ENCODE measurements around the gene STAG1. TPM values are rescaled to one million over a fixed set of nuclear protein-coding genes. Genes with fewer than 3 reads are reported as not detected.
"Not testable (repeated sequence)": the region's sequence is repeated elsewhere in the genome, so short reads cannot be mapped to it uniquely, and the experiment has no call there.

STAG1 gene
- total RNA-seq, 1 experiment from 2014 or later, result 31.9 TPM

- Histone ChIP-seq H3K4me3 (no peak overlapping the region), H3K36me3 (peaks cover 3% of the 10 kb centered on the region), H3K9me3 (replicated peaks) (no peaks in the 10 kb centered on the region), H3K27me3 (replicated peaks) (no peaks in the 10 kb centered on the region), H3K27ac (no peak overlapping the region), H3K4me1 (replicated peaks) (no peaks in the 10 kb centered on the region)
- no peak for DNase-seq (ENCODE audit: low read depth in 1 of 2, low spot score in 2 of 2)
Measured at GRCh38 chr3:136567599-136568188, 184.5 kb downstream of the STAG1 start.

- not testable (repeated sequence) for H3K9me3 ChIP-seq (replicated peaks); H3K4me3 ChIP-seq; H3K27me3 ChIP-seq (replicated peaks); H3K36me3 ChIP-seq; H3K27ac ChIP-seq; DNase-seq (ENCODE audit: low read depth in 1 of 2, low spot score in 2 of 2); H3K4me1 ChIP-seq (replicated peaks)
Measured at GRCh38 chr3:136564962-136565361, 187.2 kb downstream of the STAG1 start.

GRCh38 chr3:136562026-136562425 is 190.2 kb downstream of the STAG1 start:
- Histone ChIP-seq H3K4me1 (replicated peaks) (no peaks in the 10 kb centered on the region), H3K9me3 (replicated peaks) (no peaks in the 10 kb centered on the region), H3K27ac (no peak overlapping the region), H3K36me3 (peaks cover 5% of the 10 kb centered on the region), H3K27me3 (replicated peaks) (no peaks in the 10 kb centered on the region), H3K4me3 (no peak overlapping the region)
- DNase-seq (ENCODE audit: low read depth in 1 of 2, low spot score in 2 of 2), result no peak

GRCh38 chr3:136559896-136560295 is 192.3 kb downstream of the STAG1 start:
- no peak overlapping the region for H3K4me3 ChIP-seq
- no peak for DNase-seq (ENCODE audit: low read depth in 1 of 2, low spot score in 2 of 2)
- peaks cover 2% of the 10 kb centered on the region; the same call in 1 of the 2 replicates for H3K36me3 ChIP-seq
- no peak overlapping the region for H3K27ac ChIP-seq
- no peaks in the 10 kb centered on the region for H3K4me1 ChIP-seq (replicated peaks)
- no peaks in the 10 kb centered on the region for H3K9me3 ChIP-seq (replicated peaks)
- no peaks in the 10 kb centered on the region for H3K27me3 ChIP-seq (replicated peaks)

- not testable (repeated sequence) for H3K4me3 ChIP-seq; H3K27me3 ChIP-seq (replicated peaks); H3K4me1 ChIP-seq (replicated peaks); DNase-seq (ENCODE audit: low read depth in 1 of 2, low spot score in 2 of 2); H3K9me3 ChIP-seq (replicated peaks); H3K27ac ChIP-seq; H3K36me3 ChIP-seq
Measured at GRCh38 chr3:136549461-136549860, 202.7 kb downstream of the STAG1 start.

- Histone ChIP-seq H3K27ac (no peak overlapping the region), H3K4me1 (replicated peaks) (no peaks in the 10 kb centered on the region; the same call in 1 of the 2 replicates), H3K36me3 (no peaks in the 10 kb centered on the region), H3K4me3 (no peak overlapping the region), H3K9me3 (replicated peaks) (no peaks in the 10 kb centered on the region), H3K27me3 (replicated peaks) (no peaks in the 10 kb centered on the region)
- DNase-seq (ENCODE audit: low read depth in 1 of 2, low spot score in 2 of 2), result no peak
Measured at GRCh38 chr3:136547293-136547692, 204.9 kb downstream of the STAG1 start.

GRCh38 chr3:136546720-136547119 is 205.5 kb downstream of the STAG1 start:
- Histone ChIP-seq H3K27me3 (replicated peaks) (no peaks in the 10 kb centered on the region), H3K36me3 (no peaks in the 10 kb centered on the region), H3K9me3 (replicated peaks) (no peaks in the 10 kb centered on the region), H3K4me1 (replicated peaks) (no peaks in the 10 kb centered on the region; the same call in 1 of the 2 replicates), H3K27ac (no peak overlapping the region), H3K4me3 (no peak overlapping the region)
- no peak for DNase-seq (ENCODE audit: low read depth in 1 of 2, low spot score in 2 of 2)

GRCh38 chr3:136545664-136546268 is 206.4 kb downstream of the STAG1 start:
- no peak overlapping the region for H3K4me3 ChIP-seq
- no peaks in the 10 kb centered on the region for H3K27me3 ChIP-seq (replicated peaks)
- H3K27ac ChIP-seq, result no peak overlapping the region
- no peaks in the 10 kb centered on the region for H3K36me3 ChIP-seq
- no peak for DNase-seq (ENCODE audit: low read depth in 1 of 2, low spot score in 2 of 2)
- H3K4me1 ChIP-seq (replicated peaks), result no peaks in the 10 kb centered on the region; the same call in 1 of the 2 replicates
- H3K9me3 ChIP-seq (replicated peaks), result no peaks in the 10 kb centered on the region

- Histone ChIP-seq H3K27ac (no peak overlapping the region), H3K4me1 (replicated peaks) (no peaks in the 10 kb centered on the region; the same call in 1 of the 2 replicates), H3K9me3 (replicated peaks) (no peaks in the 10 kb centered on the region), H3K4me3 (no peak overlapping the region), H3K36me3 (no peaks in the 10 kb centered on the region), H3K27me3 (replicated peaks) (no peaks in the 10 kb centered on the region)
- DNase-seq (ENCODE audit: low read depth in 1 of 2, low spot score in 2 of 2), result no peak
Measured at GRCh38 chr3:136544532-136544931, 207.6 kb downstream of the STAG1 start.

- H3K36me3 ChIP-seq, result no peaks in the 10 kb centered on the region
- no peaks in the 10 kb centered on the region for H3K27me3 ChIP-seq (replicated peaks)
- no peak overlapping the region for H3K4me3 ChIP-seq
- no peak for DNase-seq (ENCODE audit: low read depth in 1 of 2, low spot score in 2 of 2)
- H3K9me3 ChIP-seq (replicated peaks), result no peaks in the 10 kb centered on the region
- no peak overlapping the region for H3K27ac ChIP-seq
- no peaks in the 10 kb centered on the region; the same call in 1 of the 2 replicates for H3K4me1 ChIP-seq (replicated peaks)
Measured at GRCh38 chr3:136543385-136543784, 208.8 kb downstream of the STAG1 start.

GRCh38 chr3:136535906-136536305 is 216.3 kb downstream of the STAG1 start:
- H3K4me3 ChIP-seq, result no peak overlapping the region
- H3K4me1 ChIP-seq (replicated peaks), result peaks cover 10% of the 10 kb centered on the region
- DNase-seq (ENCODE audit: low read depth in 1 of 2, low spot score in 2 of 2), result no peak
- H3K36me3 ChIP-seq, result peaks cover 7% of the 10 kb centered on the region; the same call in 1 of the 2 replicates
- no peak overlapping the region; the same call in 1 of the 2 replicates for H3K27ac ChIP-seq
- 0 out of 2 replicates have a peak, but pooled peaks cover 3% of the 10 kb centered on the region for H3K9me3 ChIP-seq (replicated peaks)
- H3K27me3 ChIP-seq (replicated peaks), result no peaks in the 10 kb centered on the region

GRCh38 chr3:136532766-136533165 is 219.4 kb downstream of the STAG1 start:
- Histone ChIP-seq H3K9me3 (replicated peaks) (0 out of 2 replicates have a peak, but pooled peaks cover 3% of the 10 kb centered on the region), H3K4me3 (no peak overlapping the region), H3K4me1 (replicated peaks) (peaks cover 10% of the 10 kb centered on the region), H3K27ac (no peak overlapping the region), H3K36me3 (peaks cover 7% of the 10 kb centered on the region; the same call in 1 of the 2 replicates), H3K27me3 (replicated peaks) (no peaks in the 10 kb centered on the region)
- no peak for DNase-seq (ENCODE audit: low read depth in 1 of 2, low spot score in 2 of 2)

GRCh38 chr3:136518102-136518501 is 234.1 kb downstream of the STAG1 start:
- H3K4me3 ChIP-seq, result no peak overlapping the region
- H3K4me1 ChIP-seq (replicated peaks), result no peaks in the 10 kb centered on the region
- no peak for DNase-seq (ENCODE audit: low read depth in 1 of 2, low spot score in 2 of 2)
- no peaks in the 10 kb centered on the region for H3K27me3 ChIP-seq (replicated peaks)
- H3K27ac ChIP-seq, result no peak overlapping the region
- peaks cover 6% of the 10 kb centered on the region; the same call in 1 of the 2 replicates for H3K36me3 ChIP-seq
- no peaks in the 10 kb centered on the region for H3K9me3 ChIP-seq (replicated peaks)

GRCh38 chr3:136516656-136517055 is 235.5 kb downstream of the STAG1 start:
- Histone ChIP-seq H3K36me3 (peaks cover 6% of the 10 kb centered on the region; the same call in 1 of the 2 replicates), H3K27me3 (replicated peaks) (no peaks in the 10 kb centered on the region), H3K4me1 (replicated peaks) (no peaks in the 10 kb centered on the region), H3K27ac (no peak overlapping the region), H3K4me3 (no peak overlapping the region), H3K9me3 (replicated peaks) (no peaks in the 10 kb centered on the region)
- DNase-seq (ENCODE audit: low read depth in 1 of 2, low spot score in 2 of 2), result no peak

Data from SJSA1 (cell line).